Sciatic nerve (tissue), 2 donors: Measurements from ENCODE around the gene DESI1. TPM values are rescaled to one million over a fixed set of nuclear protein-coding genes. Genes with fewer than 3 reads are reported as not detected.
"Not testable (repeated sequence)": the region's sequence is repeated elsewhere in the genome, so short reads cannot be mapped to it uniquely, and the experiment has no call there.

Experiments used
- ATAC-seq: fragments of 200-7000 bp; cut with Tn5 transposase; one replicate; pipeline ENCODE4 v1.9.1; 2020; ENCODE audit warnings: mild to moderate bottlenecking, moderate library complexity
- DNase-seq: peaks from one replicate; pipeline ENCODE4 v3.0.0-alpha.2; 2020; ENCODE audit warnings: low spot score
- intact Hi-C: fragments of 100-400 bp; cut with DNase I; formaldehyde crosslinking; loops from one replicate; pipeline ENCODE4 v1.14.2; 2022
- total RNA-seq: library from RNA; stranded (reverse); fragmentation: NEBNext Ultra II Directional; extraction: Animal tissue kit (Norgen Biotek cat#: 25700); gene quantifications from one replicate; pipeline ENCODE4 v1.2.1, GENCODE V29; 2021
- donor health status: DM: no; HTN: no; CAD: no.
- donor health status: DM: no; HTN: no; CAD: no.

The DESI1 gene
- total RNA-seq, 1 donor from 2014 or later = 28.8 TPM

DNA sequence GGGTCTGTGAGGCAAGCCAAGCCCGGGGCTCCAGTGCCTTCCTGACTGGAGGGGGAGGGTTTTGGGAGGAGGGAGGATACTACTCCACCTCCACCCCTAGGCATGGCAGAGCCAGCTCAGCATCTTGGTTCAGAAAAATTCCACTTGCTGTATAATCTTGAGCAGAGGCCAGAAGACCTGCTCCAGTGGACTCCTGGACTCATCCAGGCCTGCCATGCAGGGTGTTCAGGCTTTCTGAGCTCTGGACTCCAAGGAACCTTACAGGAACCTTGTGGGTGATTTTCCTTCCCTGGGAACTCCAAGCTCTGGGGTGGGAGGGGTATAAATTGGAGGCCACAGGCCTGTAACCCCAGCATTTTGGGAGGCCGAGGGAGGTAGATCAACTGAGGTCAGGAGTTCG is 50.6 kb downstream of the DESI1 start:
- intact Hi-C loops = no loop called here
- ATAC-seq (no peak), DNase-seq (no peak)

DNA sequence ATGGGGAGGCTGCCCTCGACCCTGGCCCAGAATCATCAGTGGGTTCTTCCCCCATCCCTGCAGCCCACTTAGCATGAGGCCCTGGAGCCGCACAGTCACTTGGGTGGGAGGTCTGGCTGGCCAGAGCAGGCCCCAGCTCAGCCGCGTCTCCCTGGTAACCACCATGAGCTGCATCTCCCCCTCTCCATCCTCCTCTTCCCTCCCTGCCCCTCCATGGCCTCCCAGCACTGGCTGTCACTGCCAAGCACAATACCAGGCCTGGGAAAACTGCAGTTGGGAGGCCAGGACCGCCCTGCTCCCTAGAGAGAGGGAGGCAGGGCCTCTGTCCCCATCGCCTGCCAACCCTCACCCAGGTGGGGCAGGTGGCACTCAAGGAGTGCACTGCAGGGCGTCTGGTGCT is 52.0 kb downstream of the DESI1 start:
- DNase-seq (no peak), ATAC-seq (no peak)
- intact Hi-C loops = no loop called here

- peak; percentile 24 for ATAC-seq
- DNase-seq = no peak
- intact Hi-C loops = no loop called here
Observed at GRCh38 chr22:41567512-41567768, 53.4 kb downstream of the DESI1 start.

- peak; percentile 64 for ATAC-seq
- intact Hi-C loops = no loop called here
- DNase-seq = no peak
Observed at GRCh38 chr22:41565403-41566054, 55.3 kb downstream of the DESI1 start.

- ATAC-seq (no peak), DNase-seq (no peak)
- intact Hi-C loops = no loop called here
Observed at GRCh38 chr22:41564563-41564962, 56.3 kb downstream of the DESI1 start.

DNA sequence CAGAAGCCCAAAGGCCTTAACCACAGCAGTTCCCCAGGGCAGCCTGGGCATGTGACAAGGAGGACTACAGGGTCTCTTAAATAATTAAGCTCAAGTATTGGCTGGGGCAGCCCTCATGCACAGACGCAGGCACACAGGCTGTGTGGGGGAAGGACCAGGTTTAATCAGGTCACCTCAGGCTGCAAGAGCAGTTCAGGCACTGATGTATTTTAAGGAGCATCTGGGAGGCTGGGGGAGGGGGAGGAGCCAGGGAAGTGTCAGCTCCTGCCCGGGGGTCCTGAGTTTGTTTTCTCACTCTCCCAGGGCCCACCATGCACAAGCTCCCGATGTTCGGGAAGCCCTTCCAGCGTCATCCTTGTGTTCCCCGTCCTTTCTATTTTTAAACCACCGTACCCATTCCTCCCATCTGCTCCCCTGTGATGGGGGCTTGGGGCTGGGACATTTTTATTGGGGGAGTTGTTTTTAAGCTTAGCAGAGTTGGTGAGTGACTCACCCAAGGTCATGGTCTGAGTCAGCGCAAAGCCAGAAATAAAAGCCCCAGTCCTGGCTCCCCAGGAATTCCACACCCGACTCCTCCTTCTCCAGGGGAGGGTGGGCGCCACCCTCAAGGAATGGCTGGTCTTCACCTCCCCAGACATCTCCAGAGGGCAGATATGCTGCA is 57.7 kb downstream of the DESI1 start:
- intact Hi-C loops = no loop called here
- no peak for ATAC-seq

DNA sequence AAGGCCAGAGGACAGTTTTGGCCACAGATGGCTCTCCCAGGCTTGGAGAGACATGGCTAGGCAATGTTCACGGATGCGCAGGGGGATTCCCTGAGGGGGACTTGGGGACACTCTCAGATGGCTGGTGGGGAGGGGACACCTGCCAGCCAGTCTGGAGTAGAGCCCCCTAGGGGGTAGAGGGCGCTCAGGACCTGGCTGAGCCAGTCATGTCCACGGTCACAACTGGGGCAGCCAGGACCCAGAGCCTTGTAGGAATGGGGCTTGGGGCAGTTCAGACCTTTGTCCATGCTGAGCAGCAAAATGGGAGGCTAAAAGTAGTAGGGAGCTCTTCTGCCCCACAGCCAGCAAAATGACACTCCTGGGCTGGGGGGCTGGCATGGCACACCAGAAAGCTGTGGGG is 58.4 kb downstream of the DESI1 start:
- no peak for ATAC-seq
- no peak for DNase-seq
- intact Hi-C loops = no loop called here

More for the DNA sequence above, 57.7 kb downstream of the DESI1 start:
- no peak for DNase-seq

- ATAC-seq = no peak
- DNase-seq = no peak
- intact Hi-C loops = no loop called here
Observed at GRCh38 chr22:41561788-41562187, 59.1 kb downstream of the DESI1 start.

DNA sequence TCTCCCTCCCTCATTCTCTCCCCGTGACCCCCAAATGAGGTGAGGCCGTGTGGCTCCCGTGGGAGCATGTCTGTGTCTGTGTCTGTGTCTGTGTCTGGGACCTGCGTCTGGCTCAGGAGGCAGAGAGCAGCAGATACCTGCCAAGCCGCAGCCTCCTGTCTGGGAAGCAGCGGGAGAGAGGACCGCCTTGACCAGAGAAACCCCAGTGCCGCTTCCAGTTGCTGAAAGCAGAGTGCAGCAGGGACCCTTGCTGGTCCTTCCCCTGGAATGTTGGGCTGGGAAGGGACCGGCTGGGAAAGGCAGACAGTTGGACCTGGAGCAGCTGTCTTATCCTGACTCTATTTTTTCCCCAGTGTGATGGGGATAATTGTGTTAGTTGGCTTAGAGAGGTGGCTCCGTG is 59.5 kb downstream of the DESI1 start:
- ATAC-seq (no peak), DNase-seq (no peak)
- intact Hi-C loops = no loop called here

DNA sequence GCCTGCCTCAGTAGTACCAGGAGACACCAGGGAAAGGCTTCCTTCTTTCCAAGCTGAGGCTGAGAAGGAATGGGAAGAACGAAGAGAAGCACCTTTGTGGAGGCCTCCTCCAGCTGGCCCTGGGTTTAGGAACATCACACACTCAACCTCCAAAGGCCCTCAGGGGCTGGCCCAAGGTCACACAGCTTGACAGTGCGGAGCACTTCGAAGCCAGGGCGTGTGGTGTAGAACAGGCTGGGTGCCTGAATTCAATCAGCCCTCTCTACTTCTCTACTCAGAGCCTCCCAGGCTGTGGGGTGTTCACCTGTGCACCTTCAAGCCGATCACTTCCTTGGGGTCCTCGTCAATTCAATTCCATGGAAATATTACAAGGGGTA is 60.8 kb downstream of the DESI1 start:
- no peak for DNase-seq
- intact Hi-C loops = no loop called here
- ATAC-seq = peak; percentile 25

- ATAC-seq, DNase-seq: not testable (repeated sequence)
Observed at GRCh38 chr22:41558241-41558630, 62.6 kb downstream of the DESI1 start.

DNA sequence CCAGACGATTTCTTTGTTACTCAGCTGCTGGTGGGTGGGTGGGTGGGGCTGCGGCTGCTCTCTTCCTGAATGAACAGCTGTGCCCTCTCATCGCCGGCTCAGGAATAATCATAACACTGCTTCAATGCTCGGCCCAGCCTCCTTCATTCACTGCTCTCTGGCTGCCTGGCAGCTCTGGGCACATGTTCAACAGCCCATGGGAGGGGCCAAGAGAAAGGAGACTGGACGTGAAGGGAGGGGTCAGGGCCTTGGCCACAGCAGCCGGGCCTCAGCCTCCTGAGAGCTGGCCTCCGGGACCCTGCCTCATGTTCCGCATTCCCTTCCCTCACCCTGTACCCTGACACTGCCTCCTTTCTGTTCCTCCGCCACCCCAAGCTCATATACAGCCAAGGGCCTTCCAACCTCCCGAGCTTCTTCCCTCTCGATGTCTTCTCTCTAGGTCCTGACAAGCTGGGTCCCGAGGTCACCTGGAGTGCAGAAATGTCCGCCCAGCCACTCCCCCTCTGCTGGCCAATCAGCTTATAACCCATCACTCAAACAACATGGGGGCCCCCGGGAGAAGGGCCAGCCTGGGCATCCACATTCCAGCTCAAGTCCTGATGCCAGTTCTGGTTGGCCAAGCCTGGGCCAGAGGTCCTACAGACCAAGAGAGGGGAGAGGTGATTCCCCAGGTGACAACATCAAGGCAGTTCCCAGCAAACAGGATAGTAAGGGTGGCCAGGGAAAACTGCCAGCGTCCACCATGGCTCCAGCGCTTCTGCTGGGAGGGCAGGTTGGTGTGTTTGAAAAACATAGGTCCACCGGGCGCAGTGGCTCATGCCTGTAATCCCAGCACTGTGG is 63.2 kb downstream of the DESI1 start:
- intact Hi-C loops = no loop called here
- peak; percentile 78 for DNase-seq
- peak; percentile 81 for ATAC-seq

More at GRCh38 chr22:41558241-41558630, 62.6 kb downstream of the DESI1 start:
- intact Hi-C loops = not testable (repeated sequence)

GRCh38 chr22:41556561-41556960 is 64.3 kb downstream of the DESI1 start:
- ATAC-seq = no peak

GRCh38 chr22:41555325-41555982 is 65.4 kb downstream of the DESI1 start:
- intact Hi-C loops = no loop called here
- ATAC-seq (no peak), DNase-seq (no peak)

More at GRCh38 chr22:41556561-41556960, 64.3 kb downstream of the DESI1 start:
- intact Hi-C loops = no loop called here
- DNase-seq = no peak

DNA sequence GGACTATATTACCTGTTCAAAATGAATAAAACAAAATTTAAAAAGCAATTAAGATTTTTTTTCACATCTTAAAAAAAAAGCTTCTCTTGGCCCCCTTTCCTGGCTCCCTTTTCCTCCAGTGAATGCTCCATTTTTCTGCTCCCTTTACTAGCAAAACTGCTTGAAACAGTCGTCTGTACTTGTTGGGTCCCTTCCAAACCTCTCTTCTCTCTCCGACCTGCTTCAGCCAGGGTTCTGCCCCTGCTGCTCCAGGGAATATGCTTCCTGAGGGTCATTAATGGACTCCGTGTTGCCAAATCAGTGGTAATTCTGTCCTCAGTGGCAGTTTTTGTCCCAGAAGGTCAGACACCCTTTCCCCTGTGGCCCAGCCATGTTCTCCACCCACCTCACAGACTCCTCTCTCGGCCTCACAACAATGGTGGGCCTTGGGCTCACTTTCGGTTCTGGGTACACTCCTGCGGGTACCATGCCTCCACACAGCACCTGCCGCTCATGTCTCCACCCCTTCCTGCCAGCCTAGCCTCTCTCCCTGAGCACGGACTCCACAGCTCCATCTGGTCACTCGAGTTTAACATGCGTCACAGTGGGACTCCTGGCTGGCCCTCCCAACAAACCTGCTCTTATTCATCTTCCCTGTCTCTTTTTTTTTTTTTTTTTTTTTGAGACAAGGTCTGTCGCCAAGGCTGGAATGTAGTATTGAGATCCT is 68.8 kb downstream of the DESI1 start:
- ATAC-seq (no peak), DNase-seq (no peak)
- intact Hi-C loops = no loop called here

GRCh38 chr22:41550952-41551491 is 69.8 kb downstream of the DESI1 start:
- ATAC-seq = no peak
- intact Hi-C loops = no loop called here
- DNase-seq = no peak

- ATAC-seq (no peak), DNase-seq (no peak)
- intact Hi-C loops = no loop called here
Observed at GRCh38 chr22:41548830-41549211, 72.0 kb downstream of the DESI1 start.
